Measurements from ENCODE around the gene KIF3A.

KIF3A gene

DNA sequence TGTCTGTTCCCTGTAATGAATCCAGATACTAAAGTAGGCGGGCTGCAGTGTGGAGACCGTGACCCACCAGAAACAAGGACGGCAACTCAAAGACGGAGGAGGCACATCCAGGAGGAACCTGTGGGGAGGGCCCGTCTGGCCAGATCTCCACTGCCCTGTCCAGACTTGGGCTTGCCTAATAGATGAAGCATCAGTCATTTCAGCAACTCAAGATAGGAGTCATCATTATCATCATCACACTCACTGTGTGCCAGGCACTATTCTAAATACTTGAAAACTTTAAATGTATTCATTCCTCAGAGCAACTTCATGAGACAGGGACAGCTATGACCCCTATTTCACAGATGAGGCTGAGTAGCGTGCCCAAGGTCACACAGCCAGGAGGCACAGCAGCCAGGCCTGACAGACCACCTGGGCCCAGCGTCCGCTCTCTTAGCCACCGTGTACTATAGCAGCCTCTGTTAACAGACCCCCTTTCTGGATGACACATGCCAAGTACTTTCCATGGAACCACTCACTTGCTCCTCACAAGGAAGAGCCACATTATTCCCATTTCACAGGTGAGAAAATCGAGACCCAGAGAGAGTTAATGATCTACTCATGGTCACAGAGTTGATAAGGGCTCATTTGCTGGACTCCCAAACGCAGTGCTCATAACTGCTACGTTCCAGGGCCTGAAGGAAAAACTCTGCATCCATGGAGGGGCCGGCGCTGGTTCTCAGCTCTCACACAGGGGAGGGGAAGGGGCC lies 68.5 kb downstream of the KIF3A start:
- H3K27ac ChIP-seq: no peak overlapping the region
- no peak for TF ChIP-seq ZFX (IDR thresholded peaks at IDR 0.05)
- TF ChIP-seq, protein P1, sequence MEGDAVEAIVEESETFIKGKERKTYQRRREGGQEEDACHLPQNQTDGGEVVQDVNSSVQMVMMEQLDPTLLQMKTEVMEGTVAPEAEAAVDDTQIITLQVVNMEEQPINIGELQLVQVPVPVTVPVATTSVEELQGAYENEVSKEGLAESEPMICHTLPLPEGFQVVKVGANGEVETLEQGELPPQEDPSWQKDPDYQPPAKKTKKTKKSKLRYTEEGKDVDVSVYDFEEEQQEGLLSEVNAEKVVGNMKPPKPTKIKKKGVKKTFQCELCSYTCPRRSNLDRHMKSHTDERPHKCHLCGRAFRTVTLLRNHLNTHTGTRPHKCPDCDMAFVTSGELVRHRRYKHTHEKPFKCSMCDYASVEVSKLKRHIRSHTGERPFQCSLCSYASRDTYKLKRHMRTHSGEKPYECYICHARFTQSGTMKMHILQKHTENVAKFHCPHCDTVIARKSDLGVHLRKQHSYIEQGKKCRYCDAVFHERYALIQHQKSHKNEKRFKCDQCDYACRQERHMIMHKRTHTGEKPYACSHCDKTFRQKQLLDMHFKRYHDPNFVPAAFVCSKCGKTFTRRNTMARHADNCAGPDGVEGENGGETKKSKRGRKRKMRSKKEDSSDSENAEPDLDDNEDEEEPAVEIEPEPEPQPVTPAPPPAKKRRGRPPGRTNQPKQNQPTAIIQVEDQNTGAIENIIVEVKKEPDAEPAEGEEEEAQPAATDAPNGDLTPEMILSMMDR (conservative IDR thresholded peaks at IDR 0.05): no peak

DNA sequence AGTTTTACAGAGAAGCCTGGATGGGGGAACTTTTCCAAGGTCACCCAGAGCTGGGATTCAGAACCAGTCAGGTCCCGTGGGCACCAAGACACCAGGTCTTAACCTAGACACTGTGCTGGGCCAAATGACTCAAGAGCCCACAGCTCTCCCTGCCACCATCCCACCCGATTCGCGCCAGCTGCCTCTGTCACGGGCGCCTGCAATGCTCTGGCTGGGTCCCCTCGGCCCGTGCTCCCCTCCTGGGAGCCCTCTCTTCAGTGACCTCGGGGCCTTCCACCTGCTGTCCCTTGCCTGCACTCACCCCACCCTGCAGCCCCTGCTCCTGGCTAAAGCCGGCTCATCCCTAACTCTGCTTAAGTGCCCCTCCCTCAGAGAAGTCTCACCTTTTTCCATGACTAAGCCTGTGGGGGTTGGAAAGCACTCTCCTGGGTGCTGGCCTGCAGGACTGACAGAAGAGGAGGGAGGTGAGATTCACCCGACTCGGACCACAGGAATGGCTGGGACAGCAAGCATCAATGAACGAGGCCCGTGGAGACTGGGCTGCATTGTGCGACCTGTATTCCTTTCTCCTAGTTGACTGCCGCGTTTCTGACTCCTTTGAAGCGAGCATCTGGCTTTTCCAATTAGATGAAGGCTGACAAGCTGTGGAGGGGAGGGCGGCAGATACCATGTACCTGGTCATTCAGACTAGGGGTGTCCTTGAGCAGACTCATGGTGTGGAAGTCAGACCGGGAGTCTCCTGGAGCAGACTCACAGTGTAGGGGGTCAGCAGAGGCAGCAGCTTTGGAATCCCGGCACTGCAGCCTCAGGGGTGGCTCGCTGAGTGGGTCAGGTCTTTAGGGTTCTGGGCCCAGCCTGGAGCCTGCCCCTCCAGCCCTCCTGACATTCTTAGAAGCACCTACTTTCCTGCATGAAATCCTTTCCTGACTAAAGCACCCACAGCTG lies 69.3 kb downstream of the KIF3A start:
- H3K27ac ChIP-seq: no peak overlapping the region
- no peak for TF ChIP-seq ZFX (IDR thresholded peaks at IDR 0.05)
- TF ChIP-seq, protein P1 (conservative IDR thresholded peaks at IDR 0.05): no peak

DNA sequence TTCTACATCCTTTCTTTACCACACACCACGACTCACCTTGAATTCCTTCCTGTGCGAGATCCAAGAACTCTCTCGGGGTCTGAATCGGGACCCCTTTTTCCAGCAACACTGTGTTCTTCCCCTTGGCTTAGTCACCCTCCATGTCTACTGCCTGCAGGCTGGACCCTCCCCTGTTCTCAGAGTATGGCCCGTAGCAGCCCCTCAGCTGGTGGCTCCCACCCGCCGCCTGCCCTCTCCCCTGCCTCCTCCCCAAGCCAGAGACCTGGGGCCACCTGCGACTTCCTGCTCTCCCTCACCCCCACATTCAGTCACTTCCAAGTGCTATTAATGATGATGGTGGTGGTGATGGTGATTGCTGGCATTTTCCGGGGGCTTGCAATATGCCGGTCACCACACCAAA lies 70.0 kb downstream of the KIF3A start:
- TF ChIP-seq, protein P1 (conservative IDR thresholded peaks at IDR 0.05): no peak
- no peak for TF ChIP-seq ZFX (IDR thresholded peaks at IDR 0.05)
- H3K27ac ChIP-seq: no peak overlapping the region

DNA sequence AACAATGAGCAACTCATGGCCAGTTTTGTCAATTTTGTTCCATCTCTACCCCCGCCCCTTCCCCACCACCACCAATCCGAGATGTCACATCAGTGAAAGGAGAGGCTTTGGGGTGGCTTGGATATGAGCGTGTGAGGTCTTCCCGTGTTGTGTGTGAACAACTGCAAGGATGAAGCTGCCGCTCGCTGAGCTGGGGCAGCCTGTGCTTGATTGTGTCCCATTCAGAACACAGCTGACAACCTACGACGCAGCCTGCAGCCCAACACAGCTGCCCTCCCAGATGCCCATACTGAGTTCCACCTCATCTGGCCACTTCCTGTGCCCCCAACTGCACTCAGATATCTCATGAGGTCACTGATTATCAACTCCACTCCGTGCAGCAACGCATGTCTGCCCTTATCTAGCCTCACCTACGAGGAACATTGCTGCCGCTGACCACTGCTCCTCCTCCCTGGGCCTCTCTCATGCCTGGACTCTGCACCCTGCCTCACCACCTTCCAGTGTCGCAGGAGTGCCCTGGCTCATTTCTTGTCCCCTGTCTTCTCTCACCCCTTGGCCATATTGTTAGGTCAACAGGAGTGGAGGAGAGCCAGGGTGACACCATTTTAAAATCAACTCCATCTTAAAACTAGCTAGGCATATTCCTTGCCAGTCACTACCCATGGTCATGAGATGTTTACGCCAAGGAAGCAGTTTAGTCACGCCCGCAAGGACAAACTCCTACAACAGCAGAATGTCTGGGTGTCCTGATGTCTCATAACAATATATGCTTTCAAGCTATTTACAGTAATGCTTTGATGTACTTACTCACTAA lies 70.8 kb downstream of the KIF3A start:
- no peak for TF ChIP-seq ZFX (IDR thresholded peaks at IDR 0.05)
- TF ChIP-seq, protein P1 (conservative IDR thresholded peaks at IDR 0.05): no peak
- H3K27ac ChIP-seq: no peak overlapping the region

DNA sequence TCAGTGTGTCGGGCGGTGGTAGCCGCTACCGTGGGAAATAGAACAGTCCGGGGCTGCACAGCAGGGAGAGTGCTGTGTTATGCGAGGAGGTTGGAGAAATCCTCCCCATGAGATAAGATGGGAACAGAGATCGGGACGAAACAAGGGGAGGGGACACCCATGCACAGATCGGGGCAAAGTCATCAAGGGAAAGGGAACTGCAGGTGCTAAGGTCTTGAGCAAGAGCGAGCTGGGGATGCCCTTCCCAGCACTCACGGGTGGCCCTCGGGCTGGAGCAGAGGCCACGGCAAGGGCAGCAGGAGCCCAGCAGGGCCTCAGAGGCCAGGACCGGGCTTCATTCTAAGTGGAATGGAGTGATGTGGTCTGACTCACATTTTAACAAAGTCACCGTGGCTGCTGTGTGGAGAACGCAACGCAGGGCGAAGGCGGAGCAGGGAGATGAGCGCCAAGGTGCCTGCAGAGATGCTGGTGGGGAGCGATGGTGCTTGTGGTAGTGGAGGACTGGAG lies 71.7 kb downstream of the KIF3A start:
- TF ChIP-seq, protein P1 (conservative IDR thresholded peaks at IDR 0.05): no peak
- no peak for TF ChIP-seq ZFX (IDR thresholded peaks at IDR 0.05)
- H3K27ac ChIP-seq: no peak overlapping the region

DNA sequence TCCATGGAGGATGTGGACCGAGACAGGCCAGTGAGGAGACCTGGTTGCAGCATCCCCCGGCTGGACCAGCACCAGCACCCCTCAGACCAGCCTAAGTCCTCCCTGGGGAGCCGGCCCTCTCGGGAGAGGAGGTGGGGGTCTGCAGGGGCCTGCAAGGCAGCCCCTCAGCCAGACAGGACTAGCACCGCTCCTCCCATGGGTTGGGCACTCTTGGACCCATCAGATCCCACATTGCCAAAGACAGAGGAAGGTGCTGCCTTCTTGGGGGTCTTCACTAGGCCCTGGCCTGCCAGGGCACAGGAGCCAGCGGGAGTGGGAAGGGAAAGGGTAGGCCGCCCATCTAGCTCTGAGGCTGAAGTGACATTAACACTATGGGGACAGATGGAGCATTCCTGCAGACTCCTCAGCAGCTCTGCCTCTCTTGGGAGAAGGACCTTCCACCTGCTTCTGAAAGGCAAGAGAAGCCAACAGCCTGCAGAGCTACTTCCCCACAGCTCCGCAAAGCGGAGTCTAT lies 72.6 kb downstream of the KIF3A start:
- H3K27ac ChIP-seq: no peak overlapping the region
- TF ChIP-seq, protein P1 (conservative IDR thresholded peaks at IDR 0.05): no peak
- TF ChIP-seq ZFX (IDR thresholded peaks at IDR 0.05): 0 out of 2 replicates have a peak, but pooled peaks have one; percentile 9
